T-helper 22 cell (primary cell): ENCODE results near the gene RAF1.
"Not testable (repeated sequence)": the region's sequence is repeated elsewhere in the genome, so short reads cannot be mapped to it uniquely, and the experiment has no call there.

Experiments
- DNase-seq: peaks from one replicate; pipeline ENCODE4 v3.0.0-alpha.2; 2020; ENCODE audit warnings: low read depth

Gene RAF1

DNA sequence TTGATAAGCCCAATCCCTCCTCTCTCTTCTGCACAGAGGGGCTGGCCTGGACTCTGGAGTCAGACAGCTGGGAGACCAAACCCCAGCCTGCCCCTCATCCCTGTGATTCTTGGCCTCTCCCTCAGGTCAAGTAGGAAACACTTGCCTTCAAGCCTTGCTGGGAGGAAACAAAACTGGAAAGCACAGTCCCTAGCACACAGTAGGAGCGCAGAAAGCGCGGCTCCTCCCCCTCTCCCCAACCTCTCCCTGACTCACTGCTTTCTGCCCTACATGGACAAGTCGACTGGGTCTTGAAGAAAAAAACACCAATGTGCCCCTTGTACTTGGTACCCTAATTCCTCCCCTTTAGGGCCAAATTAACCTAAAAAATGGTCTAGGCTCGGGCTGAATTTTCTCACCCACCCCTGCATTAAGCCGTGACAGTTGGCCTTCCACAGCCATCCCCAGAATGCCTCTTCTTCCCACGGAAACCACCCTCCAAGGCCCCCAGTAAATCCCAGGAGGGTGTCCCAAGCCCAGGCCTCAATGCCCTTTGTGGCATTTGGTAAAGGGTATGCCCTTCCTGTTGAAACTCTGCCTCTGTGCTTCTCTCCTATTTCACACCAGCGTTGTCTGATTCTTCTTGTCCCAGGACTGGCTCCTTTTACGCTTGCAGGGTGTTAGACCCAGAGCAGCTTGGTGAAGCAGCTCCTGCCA lies 11.3 kb upstream of the RAF1 start:
- no peak for DNase-seq

DNA sequence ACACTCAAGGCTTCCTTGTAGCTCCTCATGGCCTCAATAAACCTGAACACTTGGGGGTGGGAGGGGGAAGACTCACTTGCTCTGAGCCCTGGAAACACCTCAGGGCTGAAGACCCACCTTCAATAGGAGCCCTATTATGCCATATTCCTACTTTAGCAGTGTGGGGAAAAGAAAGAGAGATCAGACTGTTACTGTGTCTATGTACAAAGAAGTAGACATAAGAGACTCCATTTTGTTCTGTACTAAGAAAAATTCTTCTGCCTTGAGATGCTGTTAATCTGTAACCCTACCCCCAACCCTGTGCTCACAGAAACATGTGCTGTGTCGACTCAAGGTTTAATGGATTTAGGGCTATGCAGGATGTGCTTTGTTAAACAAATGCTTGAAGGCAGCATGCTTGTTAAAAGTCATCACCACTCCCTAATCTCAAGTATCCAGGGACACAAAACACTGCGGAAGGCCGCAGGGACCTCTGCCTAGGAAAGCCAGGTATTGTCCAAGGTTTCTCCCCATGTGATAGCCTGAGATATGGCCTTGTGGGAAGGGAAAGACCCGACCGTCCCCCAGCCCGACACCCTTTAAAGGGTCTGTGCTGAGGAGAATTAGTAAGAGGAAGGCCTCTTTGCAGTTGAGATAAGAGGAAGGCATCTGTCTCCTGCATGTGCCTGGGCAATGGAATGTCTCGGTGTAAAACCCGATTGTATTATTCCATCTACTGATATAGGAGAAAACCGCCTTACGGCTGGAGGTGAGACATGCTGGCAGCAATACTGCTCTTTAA lies 10.2 kb upstream of the RAF1 start:
- not testable (repeated sequence) for DNase-seq

DNA sequence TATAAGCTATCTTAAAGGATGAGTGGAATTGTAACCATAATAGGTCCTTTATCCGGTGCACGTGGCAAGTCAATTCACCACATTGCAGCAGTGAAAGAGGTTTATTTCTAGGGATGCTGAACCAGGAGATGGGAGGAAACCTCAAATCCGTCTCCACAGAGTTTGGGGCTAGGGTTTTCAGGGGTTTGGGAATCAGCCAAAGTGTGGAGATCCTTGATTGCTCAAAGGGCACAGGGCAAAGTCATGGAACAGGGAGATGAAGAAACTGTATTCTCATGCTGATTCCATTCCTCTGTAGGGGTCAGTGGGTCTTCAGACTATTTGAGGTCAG lies 7.2 kb upstream of the RAF1 start:
- DNase-seq = no peak

DNA sequence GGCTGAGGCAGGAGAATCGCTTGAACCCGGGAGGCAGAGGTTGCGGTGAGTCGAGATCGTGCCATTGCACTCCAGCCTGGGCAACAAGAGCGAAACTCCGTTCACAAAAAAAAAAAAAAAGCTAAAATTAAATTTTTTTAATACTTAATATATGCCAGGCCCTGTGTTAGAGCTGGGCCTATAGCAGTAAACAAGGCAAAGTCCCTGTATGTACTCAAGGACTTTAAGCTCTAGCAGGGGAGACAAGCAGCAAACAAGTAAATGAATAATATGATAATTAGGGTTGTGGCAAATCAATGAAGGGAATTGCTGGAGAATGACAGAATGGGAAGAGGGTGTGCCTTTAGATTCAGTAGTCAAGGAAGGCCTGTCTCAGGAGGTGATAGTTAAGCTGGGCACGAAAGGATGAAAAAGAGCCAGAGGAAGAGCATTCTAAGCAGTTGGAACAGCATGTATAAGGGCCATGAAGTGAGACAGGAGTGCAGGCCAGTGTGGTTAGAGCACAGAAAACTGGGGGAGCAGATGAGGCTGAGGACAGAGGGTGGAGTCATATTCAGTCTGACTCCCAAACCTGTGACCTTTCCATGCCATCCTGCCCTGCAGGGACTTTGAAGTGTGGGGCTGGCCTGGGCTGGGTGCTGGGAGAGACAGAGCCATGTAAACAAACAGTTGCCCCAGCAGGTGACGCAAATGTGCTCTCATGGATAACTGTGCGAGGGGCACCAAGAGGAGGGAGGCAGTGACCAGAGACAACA lies 6.6 kb upstream of the RAF1 start:
- DNase-seq = no peak

DNA sequence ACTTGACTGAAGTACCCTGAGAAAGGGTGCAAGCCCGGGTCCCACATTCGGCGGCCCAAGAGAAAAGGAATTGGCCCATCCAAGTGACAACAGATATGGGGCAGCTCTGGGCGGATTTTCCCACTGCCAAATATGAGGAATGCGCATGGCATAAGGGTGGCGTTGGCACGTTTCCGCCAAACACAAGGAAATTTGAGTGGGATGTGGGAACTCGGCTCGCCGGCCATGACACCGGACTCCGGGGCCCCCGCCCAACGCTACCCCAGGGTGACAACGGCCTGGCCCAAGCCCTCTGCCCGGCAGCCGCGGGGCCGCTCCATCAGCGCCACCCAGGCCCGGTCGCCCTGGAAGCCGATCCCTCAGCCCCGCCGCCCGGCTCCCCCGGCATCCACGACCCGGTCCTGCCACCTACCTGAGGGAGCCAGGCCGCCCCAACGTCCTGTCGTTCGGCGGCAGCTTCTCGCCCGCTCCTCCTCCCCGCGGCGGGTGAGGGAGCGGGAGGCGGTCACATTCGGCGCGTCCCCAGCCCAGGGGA lies 449 bp downstream of the RAF1 start:
- DNase-seq = peak; percentile 49

DNA sequence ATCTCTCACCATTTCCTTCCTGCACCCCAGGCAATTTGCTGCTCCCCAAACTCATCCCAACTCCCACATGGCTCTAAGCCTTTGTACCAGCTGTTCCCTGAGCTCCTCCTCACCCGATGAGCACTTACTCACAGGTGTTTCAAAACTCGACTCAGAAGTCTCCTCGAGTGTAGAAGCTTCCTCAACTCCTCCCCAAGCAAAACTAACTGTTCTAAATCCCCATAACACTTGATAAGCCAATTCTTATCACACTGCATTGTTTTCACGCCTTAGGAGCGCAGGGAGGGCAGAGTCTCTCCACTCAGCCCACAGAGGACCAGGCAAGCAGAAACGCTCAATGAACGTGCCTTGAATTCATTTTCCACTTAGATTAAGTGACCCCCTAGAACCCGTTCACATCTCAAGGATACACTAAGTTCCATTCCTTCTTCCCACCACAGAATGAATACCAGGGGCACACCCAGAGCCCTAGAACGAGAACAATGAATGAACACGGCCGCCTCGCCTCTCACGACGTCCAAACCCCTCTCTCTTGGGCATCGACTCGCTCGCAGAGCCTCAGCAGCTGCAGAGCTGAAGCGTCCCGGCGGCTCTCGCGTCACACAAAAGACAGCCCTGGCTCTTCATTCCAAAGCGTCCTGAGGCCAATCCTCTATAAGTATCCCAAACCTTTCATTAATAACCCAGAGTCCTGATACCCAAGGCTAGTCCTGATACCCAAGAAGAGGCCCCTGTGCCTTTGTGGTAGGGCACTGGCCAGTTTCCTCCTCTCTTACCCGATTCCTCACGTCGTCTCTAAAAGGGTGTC lies 1.1 kb downstream of the RAF1 start:
- DNase-seq = peak; percentile 6

DNA sequence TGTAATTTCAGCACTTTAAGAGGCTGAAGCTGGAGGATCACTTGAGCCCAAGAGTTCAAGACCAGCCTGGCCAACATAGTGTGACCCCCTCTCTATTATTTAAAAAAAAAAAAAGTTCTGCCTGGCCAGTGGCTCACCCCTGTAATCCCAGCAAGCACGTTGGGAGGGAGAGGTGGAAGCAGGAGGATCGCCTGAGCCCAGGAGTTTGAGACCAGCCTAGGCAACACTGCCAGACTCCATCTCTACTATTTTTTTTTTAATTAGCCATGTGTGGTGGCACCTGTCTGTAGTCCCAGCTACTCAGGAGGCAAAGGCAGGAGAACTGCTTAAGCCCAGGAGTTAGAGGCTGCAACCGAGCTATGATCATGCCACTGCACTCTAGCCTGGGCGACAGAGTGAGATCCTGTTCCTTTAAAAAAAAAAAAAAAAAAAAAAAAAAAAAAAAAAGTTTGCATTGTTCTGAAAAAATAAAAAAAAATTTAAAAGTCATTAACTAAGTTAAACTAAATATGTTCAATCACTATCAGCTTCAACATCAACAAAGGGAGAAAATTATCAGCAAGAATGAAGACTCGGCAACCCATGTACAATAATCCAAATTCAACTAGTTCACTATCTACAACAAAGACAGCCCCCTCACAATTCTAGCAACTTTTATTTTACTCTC lies 1.9 kb downstream of the RAF1 start:
- no peak for DNase-seq

DNA sequence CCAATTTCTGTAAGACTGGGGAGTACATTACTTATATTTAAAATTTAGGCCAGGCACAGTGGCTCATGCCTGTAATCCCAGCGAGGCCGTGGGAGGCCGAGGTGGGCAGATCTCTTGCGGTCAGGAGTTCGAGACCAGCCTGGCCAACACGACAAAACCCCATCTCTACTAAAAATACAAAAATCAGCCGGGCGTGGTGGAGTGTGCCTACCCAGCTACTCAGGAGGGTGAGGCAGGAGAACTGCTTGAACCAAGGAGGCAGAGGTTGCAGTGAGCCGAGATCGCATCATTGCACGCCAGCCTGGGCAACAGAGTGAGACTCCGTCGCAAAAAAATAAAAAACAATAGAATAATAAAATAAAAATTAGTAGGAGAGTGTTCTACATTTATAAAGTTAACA lies 2.5 kb downstream of the RAF1 start:
- not testable (repeated sequence) for DNase-seq

DNA sequence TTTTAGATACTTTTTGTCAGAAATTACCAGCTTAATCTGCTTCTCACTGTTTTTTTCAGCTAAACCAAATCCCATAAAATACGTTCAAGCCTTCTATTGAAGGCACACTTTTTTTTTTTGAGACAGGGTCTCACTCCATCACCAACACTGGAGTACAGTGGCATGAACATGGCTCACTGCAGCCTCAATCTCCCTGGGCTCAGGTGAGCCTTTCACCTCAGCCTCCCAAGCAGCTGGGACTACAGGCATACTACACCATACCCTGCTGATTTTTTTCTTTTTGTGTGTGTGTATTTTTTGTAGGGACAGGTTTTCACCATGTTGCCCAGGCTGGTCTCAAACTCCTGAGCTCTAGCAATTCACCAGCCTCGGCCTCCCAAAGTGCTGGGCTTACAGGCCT lies 3.7 kb downstream of the RAF1 start:
- DNase-seq = no peak

DNA sequence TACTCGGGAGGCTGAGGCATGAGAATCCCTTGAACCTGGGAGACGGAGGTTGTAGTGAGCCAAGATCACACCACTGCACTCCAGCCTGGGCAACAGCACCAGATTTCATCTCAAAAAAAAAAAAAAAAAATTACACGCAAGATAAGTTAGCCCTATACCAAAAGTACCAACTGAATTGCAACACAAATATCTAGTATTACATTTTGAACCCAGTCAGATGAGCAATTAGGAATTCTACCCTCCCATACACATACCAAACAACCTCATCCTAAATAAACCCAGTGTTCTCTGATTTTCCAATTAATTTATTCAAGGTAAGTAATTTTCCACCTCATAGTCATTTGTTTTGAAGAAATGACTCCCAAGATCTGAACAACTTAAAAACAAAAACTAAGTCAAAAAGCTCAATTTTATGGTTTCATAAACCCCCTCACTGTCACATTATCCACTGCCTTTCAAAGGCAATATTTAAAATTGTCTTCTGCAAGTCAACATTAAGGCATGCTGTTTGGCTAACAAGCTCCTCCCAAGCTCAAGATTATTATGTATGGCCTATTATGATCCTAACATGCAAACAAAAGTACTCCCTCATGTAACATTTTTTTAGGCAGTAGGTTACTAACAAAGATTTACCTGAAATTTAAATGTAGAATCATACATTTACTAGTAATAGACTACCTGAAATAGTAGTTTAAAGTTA lies 4.5 kb downstream of the RAF1 start:
- DNase-seq = no peak

DNA sequence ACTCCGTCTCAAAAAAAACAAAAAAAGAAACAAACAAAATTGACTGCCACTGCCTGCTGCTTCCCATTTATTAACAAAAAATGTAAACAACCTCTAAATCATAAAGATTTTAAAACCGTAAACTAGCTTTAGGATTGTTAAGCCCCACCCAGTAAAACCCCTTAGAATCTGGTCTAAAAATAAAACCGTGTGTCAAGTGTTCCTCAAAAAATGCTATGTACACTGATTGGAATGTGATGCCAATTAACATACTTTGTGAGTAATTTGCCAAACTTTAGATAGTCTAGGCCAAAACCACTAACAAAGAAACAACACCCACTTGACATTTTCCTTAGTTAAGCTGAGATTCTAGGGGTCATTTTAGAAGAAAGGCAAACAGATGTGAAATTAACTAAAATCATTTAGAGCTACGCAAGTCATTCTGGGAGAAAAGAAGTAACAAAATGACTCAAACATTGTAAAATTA lies 5.3 kb downstream of the RAF1 start:
- DNase-seq = no peak

DNA sequence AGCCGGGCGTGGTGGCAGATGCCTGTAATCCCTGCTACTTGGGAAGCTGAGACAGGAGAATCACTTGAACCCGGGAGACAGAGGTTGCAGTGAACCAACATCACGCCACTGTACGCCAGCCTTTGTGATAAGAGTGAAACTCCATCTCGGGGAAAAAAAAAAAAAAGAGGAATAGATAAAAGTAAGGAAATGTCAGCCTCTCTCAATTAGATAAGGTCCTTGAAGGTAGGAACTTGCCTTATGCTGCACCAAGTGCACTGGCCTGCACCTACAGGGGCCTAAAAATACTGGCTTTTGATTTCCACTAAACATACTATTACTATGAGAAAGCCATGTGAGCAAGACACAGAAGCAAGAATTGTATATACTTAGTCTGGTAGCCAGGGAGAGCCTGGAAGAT lies 7.1 kb downstream of the RAF1 start:
- no peak for DNase-seq

DNA sequence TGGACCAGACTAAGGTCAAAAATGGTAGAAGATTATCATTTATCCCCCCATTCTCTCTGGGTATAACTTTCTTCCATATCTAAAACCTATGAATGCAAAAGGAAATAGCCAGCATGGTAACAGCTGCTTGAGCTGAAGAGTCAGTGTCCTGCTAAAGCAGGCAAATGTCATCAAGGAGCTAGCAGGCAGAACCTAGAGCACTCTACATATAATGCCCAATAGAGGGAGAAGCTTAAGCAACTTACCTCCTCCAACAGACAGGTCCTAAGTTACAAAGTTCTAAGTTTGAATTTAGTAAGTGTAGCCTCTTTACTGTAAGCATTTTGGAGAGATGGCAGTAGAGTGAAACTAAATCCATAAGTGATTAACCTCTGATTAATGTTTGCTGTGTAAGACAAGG lies 7.7 kb downstream of the RAF1 start:
- no peak for DNase-seq

DNA sequence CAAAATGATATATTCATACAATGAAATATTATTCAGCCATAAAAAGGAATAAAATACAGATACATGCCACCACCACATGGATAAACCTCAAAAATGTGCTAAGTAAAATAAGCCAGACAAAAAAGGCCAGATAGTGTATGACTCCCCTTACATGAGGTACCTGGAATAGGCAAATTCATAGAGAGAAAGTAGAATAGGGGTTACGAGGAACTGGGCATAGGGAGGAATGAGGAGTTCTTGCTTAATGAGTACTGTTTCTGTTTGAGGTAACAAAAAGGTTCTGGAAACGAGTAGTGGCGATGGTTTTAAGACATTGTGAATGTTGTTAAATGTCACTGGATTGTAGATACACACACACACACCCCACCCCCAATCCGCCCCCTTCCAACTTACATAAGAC lies 8.2 kb downstream of the RAF1 start:
- no peak for DNase-seq

DNA sequence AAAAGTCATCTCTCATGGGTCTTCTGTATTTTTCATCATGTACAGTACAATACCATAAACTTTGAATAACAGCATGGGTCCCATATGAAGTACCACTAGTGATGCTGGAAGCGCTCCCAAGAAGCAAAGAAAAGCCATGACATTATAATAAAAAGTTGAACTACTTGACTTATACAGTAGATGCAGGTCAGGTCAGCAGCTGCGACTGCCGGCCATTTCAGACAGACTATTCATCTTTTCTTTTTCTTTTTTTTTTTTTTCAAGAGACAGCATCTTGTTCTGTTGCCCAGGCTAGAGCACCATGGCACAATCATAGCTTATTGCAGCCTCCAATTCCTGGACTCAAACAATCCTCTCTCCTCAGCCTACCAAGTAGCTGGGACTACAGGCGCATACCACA lies 10.2 kb downstream of the RAF1 start:
- no peak for DNase-seq

DNA sequence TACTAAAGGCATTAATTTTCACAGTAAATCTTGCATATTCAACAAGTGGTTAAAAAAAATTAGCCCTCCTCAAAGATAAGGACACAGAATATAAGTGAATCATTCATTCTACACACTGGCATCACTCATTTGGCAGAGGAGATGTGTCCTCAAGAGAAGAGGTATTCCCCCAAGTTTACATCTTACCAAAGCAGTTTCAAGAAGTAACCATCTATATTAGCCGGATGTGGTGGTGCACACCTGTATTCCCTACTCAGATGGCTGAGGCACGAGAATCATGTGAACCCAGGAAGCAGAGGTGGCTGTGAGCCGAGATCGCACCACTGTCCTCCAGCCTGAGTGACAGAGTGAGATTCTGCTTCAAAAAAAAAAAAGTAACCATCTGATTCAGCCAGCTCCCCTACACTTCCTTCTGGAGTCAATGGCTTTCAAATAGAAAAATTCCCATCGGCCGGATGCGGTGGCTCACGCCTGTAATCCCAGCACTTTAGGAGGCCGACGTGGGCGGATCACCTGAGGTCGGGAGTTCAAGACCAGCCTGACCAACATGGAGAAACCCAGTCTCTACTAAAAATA lies 15.4 kb downstream of the RAF1 start:
- DNase-seq = no peak

DNA sequence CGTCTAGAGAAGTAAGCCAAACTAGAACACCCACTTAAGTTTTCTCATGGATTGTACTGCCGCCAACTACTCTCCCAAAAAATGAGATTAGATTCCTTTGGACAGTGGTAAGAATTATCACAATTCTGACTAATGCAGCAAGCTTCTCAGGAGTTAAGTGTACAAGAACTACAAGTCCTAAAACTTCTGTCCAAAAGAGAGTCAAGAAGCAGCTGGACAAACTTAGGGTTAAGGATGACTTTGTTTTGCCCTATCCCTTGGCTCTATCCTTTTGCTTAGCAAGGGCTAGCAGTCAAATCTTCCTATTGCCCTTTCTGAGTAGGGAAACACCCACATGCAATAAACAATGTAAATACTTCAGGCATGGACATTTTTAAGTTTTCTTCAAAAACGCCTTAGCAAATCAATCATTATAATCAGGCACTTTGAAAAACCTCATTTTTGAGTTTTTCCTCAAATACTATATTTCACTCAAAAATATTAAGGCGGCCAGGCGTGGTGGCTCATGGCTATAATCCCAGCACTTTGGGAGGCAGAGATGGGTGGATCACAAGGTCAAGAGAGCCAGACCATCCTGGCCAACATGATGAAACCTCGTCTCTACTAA lies 19.5 kb downstream of the RAF1 start:
- DNase-seq = no peak

DNA sequence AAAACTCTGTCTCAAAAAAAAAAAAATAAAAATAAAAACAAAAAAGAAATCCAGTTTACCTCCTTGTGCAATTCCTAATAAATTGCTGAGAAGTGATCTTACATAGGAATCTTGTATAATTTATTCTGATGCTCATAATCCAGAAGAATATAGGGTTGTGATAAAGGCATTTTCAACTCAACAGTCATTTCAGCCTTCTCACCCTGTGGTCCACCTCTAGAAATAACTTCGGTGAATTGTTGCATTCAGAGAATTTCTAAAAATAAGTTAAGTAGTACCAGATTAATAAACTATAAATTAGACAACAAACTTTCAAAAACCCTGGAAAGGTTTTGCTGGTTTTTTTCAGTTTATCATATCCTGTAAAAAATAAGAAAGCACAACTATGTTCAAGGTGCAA lies 20.2 kb downstream of the RAF1 start:
- no peak for DNase-seq

DNA sequence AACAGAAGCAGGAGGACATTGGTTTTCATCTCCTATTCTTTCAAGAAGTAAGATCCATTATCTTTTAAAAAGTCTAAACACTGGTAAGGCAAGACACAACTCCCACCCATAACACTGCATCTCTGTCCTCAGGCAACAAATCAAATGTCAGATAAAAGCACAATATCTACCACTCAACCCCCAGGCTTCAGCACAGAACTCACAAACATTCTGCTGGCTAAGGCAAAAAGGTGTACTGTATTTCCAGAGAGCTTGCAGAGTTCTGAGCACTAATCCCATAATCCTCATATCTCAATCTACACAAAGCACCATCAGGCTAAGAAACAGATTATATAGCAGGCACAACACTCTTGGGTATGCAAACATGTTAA lies 20.9 kb downstream of the RAF1 start:
- no peak for DNase-seq

DNA sequence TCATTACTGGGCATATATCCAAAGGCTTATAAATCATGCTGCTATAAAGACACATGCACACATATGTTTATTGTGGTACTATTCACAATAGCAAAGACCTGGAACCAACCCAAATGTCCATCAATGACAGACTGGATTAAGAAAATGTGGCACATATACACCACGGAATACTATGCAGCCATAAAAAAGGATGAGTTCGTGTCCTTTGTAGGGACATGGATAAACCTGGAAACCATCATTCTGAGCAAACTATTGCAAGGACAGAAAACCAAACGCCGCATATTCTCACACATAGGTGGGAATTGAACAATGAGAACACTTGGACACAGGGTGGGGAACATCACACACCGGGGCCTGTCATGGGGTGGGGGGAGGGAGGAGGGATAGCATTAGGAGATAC lies 23.1 kb downstream of the RAF1 start:
- not testable (repeated sequence) for DNase-seq
